HCT116 (cell line): Measurements from ENCODE around the gene CD8B2.

Experiments
- POLR2A ChIP-seq: IDR thresholded peaks from 2 replicates; pipeline ENCODE4 v1.7.0; 2011; ENCODE audit warnings: borderline replicate concordance; ENCODE audit not compliant: insufficient read depth, insufficient read length; ENCODE audit errors: extremely low read depth
- TF ChIP-seq, protein P1 (sequence below), 3 experiments: fragments of 200-600 bp in 1 of 3; sonication (generic) in 1 of 3; IDR thresholded peaks in 2 of 3; conservative IDR thresholded peaks in 1 of 3; 2 replicates each; pipeline ENCODE4 v1.5.1; 2012 to 2017; ENCODE audit warnings: low read depth in 2 of 3, low read length in 2 of 3, antibody characterized with exemption in 1 of 3, borderline replicate concordance in 1 of 3, control low read depth in 1 of 3, mild to moderate bottlenecking in 1 of 3, mixed read lengths in 1 of 3, mixed run types in 1 of 3, moderate library complexity in 1 of 3; ENCODE audit not compliant: insufficient read depth in 1 of 3
- TF ChIP-seq, protein P2 (sequence below): IDR thresholded peaks from 2 replicates; pipeline ENCODE4 v1.6.1; 2012

- TF ChIP-seq, protein P1, sequence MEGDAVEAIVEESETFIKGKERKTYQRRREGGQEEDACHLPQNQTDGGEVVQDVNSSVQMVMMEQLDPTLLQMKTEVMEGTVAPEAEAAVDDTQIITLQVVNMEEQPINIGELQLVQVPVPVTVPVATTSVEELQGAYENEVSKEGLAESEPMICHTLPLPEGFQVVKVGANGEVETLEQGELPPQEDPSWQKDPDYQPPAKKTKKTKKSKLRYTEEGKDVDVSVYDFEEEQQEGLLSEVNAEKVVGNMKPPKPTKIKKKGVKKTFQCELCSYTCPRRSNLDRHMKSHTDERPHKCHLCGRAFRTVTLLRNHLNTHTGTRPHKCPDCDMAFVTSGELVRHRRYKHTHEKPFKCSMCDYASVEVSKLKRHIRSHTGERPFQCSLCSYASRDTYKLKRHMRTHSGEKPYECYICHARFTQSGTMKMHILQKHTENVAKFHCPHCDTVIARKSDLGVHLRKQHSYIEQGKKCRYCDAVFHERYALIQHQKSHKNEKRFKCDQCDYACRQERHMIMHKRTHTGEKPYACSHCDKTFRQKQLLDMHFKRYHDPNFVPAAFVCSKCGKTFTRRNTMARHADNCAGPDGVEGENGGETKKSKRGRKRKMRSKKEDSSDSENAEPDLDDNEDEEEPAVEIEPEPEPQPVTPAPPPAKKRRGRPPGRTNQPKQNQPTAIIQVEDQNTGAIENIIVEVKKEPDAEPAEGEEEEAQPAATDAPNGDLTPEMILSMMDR (IDR thresholded peaks at IDR 0.05 in 2 of 3, conservative IDR thresholded peaks at IDR 0.05 in 1 of 3; ENCODE audit: borderline replicate concordance in 1 of 3, insufficient read depth in 1 of 3, low read depth in 2 of 3, low read length in 2 of 3): no peak
- TF ChIP-seq POLR2A: no peak
- TF ChIP-seq, protein P2, sequence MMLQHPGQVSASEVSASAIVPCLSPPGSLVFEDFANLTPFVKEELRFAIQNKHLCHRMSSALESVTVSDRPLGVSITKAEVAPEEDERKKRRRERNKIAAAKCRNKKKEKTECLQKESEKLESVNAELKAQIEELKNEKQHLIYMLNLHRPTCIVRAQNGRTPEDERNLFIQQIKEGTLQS: no peak
Observed at GRCh38 chr2:106552921-106553320, 65.8 kb downstream of the CD8B2 start.
